A673 (cell line): Measurements from ENCODE around the gene DNAH1. TPM values are rescaled to one million over a fixed set of nuclear protein-coding genes. Genes with fewer than 3 reads are reported as not detected.
"Not testable (repeated sequence)": the region's sequence is repeated elsewhere in the genome, so short reads cannot be mapped to it uniquely, and the experiment has no call there.

Experiments
- BruUV-seq: library from RNA; stranded (reverse); fragments of 400-500 nt; replicated peaks from 2 replicates; lab custom pipeline; 2021; lab: Mats Ljungman, UMichigan
- CTCF ChIA-PET: fragments of 300-600 bp; sonication (Branson Sonifier 250); formaldehyde crosslinking; loops from one replicate; lab custom pipeline; 2022; ENCODE audit warnings: antibody characterized with exemption; lab: Charles Lee
- POLR2A ChIA-PET: fragments of 300-600 bp; sonication (Branson Sonifier 250); formaldehyde crosslinking; loops from one replicate; lab custom pipeline; 2022; ENCODE audit warnings: antibody characterized with exemption; ENCODE audit not compliant: low non-redundant PET; lab: Charles Lee
- DNase-seq: peaks from one replicate; pipeline ENCODE4 v3.0.0-alpha.2; 2015; ENCODE audit warnings: low spot score
- H3K27ac ChIP-seq: fragments of 200-600 bp; sonication (generic); 2 replicates; pipeline ENCODE4 v1.5.1; 2016; ENCODE audit warnings: mixed run types, low read depth, mild to moderate bottlenecking, mixed read lengths, antibody characterized with exemption, low read length; ENCODE audit not compliant: poor library complexity, severe bottlenecking
- H3K27me3 ChIP-seq: fragments of 200-600 bp; sonication (generic); replicated peaks from 2 replicates; pipeline ENCODE4 v1.6.1; 2017; ENCODE audit warnings: mixed run types, low read depth, mild to moderate bottlenecking, mixed read lengths, antibody characterized with exemption, low read length; ENCODE audit not compliant: insufficient read depth, poor library complexity
- H3K36me3 ChIP-seq: fragments of 200-600 bp; sonication (generic); 2 replicates; pipeline ENCODE4 v1.6.1; 2016; ENCODE audit warnings: mixed run types, mild to moderate bottlenecking, mixed read lengths, antibody characterized with exemption, low read length; ENCODE audit not compliant: insufficient read depth, poor library complexity, severe bottlenecking
- H3K4me1 ChIP-seq: fragments of 200-600 bp; sonication (generic); 2 replicates; pipeline ENCODE4 v1.6.1; 2017; ENCODE audit warnings: mixed run types, mild to moderate bottlenecking, mixed read lengths, antibody characterized with exemption, low read length; ENCODE audit not compliant: insufficient read depth, poor library complexity, severe bottlenecking
- H3K4me3 ChIP-seq: fragments of 200-600 bp; sonication (generic); 2 replicates; pipeline ENCODE4 v1.5.1; 2016; ENCODE audit warnings: low read depth, mixed run types, mild to moderate bottlenecking, mixed read lengths, low read length; ENCODE audit not compliant: poor library complexity, severe bottlenecking
- H3K9me3 ChIP-seq: fragments of 200-600 bp; sonication (generic); 2 replicates; pipeline ENCODE4 v1.6.1; 2016; ENCODE audit warnings: mixed run types, low read depth, mild to moderate bottlenecking, mixed read lengths, antibody characterized with exemption, low read length; ENCODE audit not compliant: poor library complexity, severe bottlenecking
- EZH2 ChIP-seq: fragments of 200-600 bp; sonication (generic); IDR thresholded peaks from 2 replicates; pipeline ENCODE4 v1.6.1; 2017; ENCODE audit warnings: borderline replicate concordance, low read depth, mild to moderate bottlenecking, mixed read lengths, antibody characterized with exemption, low read length; ENCODE audit not compliant: poor library complexity, severe bottlenecking
- intact Hi-C: fragments of 100-400 bp; cut with micrococcal nuclease; formaldehyde crosslinking; loops from one replicate; pipeline ENCODE4 v1.10.0; 2022; ENCODE audit not compliant: unreplicated experiment
- total RNA-seq: library from RNA; stranded (reverse); gene quantifications from 2 replicates; pipeline ENCODE4 v1.2.3, GENCODE V29; 2021
- TF ChIP-seq, protein P1 (sequence below): fragments of 300-800, 200-600 bp; sonication (generic); conservative IDR thresholded peaks from 2 replicates; pipeline ENCODE4 v1.5.1; 2017; ENCODE audit warnings: low read depth, mild to moderate bottlenecking, antibody characterized with exemption, low read length, moderate library complexity, mixed read lengths

DNAH1 gene
- total RNA-seq, 1 experiment from 2014 or later, result 1.3 TPM

DNA sequence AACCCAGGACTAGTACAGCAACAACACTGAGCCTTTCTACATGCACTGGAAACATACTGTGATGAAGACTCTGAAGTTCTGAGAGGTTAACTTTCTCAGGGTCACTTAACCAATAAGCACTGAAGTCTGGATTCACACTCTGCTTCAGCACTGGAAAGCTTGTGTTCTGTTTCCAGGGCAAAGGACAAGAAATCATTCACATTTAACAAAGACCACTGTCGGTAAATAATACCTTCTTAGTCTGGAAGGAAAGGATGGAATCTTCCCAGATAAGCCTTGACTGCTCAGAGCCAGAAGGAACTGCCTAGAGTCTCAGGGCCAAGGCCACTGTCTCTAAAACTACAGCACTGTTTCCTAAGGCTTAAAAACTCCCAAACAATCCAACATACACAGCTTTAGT lies 32.8 kb upstream of the DNAH1 start:
- intact Hi-C loops, result no loop called here
- CTCF ChIA-PET, result no interaction called here

DNA sequence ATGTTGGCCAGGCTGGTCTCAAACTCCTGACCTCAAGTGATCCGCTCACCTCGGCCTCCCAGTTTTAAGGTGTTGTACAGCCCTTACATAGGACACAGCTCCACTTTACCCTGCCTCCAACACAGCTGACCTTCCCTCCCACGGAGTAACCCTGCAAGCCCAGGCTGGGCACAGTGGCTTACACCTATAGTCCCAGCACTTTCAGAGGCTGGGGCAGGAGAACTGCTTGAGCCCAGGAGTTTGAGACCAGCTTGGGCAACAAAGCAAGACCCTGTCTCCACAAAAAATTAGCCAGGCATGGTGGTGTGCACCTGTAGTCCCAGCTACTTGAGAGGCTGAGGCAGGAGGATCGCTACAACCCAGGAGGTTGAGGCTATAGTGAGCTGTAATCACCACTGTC lies 32.1 kb upstream of the DNAH1 start:
- DNase-seq, H3K27me3 ChIP-seq, POLR2A ChIA-PET, H3K4me3 ChIP-seq, CTCF ChIA-PET, intact Hi-C loops, H3K36me3 ChIP-seq, H3K27ac ChIP-seq, BruUV-seq, H3K9me3 ChIP-seq: not testable (repeated sequence)
- H3K4me1 ChIP-seq, result peaks cover 10% of the 10 kb centered on the region

More for the DNA sequence above, 32.8 kb upstream of the DNAH1 start:
- TF ChIP-seq, protein P1, sequence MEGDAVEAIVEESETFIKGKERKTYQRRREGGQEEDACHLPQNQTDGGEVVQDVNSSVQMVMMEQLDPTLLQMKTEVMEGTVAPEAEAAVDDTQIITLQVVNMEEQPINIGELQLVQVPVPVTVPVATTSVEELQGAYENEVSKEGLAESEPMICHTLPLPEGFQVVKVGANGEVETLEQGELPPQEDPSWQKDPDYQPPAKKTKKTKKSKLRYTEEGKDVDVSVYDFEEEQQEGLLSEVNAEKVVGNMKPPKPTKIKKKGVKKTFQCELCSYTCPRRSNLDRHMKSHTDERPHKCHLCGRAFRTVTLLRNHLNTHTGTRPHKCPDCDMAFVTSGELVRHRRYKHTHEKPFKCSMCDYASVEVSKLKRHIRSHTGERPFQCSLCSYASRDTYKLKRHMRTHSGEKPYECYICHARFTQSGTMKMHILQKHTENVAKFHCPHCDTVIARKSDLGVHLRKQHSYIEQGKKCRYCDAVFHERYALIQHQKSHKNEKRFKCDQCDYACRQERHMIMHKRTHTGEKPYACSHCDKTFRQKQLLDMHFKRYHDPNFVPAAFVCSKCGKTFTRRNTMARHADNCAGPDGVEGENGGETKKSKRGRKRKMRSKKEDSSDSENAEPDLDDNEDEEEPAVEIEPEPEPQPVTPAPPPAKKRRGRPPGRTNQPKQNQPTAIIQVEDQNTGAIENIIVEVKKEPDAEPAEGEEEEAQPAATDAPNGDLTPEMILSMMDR, result no peak
- no peak for TF ChIP-seq EZH2
- no peaks in the 10 kb centered on the region for H3K36me3 ChIP-seq
- no peak overlapping the region for H3K4me3 ChIP-seq
- no TSS peak for BruUV-seq
- H3K4me1 ChIP-seq, result peaks cover 7% of the 10 kb centered on the region
- no peaks in the 10 kb centered on the region for H3K9me3 ChIP-seq
- POLR2A ChIA-PET, result no interaction called here
- no peak for DNase-seq
- H3K27ac ChIP-seq, result no peak overlapping the region
- no peaks in the 10 kb centered on the region for H3K27me3 ChIP-seq

DNA sequence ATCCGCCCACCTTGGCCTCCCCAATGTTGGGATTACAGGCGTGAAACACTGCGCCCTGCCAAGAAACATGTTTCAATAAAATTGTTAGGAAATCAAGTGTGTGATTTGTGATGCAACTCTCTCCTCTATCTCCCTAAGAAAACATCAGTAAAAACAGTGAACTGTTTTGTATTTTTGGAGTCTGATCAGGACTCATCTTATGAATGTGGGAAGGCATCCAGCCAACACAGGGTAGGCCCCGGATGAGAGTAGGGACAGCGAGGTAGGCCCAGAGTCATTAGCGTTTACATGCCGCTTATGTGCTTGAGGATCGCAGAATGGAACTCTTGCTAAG lies 29.4 kb upstream of the DNAH1 start:
- Histone ChIP-seq H3K27ac (peak overlapping the region; percentile 100), H3K9me3 (no peaks in the 10 kb centered on the region), H3K36me3 (no peaks in the 10 kb centered on the region), H3K27me3 (no peaks in the 10 kb centered on the region), H3K4me1 (peaks cover 3% of the 10 kb centered on the region), H3K4me3 (peak overlapping the region; percentile 79)
- BruUV-seq, result no TSS peak
- TF ChIP-seq EZH2, result no peak
- TF ChIP-seq, protein P1, result no peak
- ChIA-PET CTCF (no interaction called here), POLR2A (no interaction called here)
- intact Hi-C loops, result no loop called here
- no peak for DNase-seq

DNA sequence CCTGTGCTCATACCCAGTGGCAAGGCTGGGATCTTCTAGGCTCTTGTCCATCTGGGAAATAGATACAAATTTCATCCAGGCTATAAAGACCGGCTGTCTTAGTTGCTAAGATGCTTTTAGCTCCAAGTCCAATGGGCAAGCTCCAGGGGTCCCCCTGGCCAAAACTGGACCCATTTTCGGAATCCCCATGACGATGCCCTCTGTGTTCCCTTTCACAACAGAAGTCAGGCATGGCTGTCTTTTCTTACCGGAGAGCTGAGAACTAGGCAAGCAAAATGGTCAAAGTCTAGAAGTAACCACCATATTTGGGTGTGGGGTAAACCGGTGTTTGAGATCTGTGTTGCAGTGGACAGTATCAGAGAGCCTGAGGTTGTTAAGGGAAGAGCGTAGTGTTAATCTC lies 27.4 kb upstream of the DNAH1 start:
- no peaks in the 10 kb centered on the region for H3K9me3 ChIP-seq
- ChIA-PET POLR2A (no interaction called here), CTCF (no interaction called here)
- no peaks in the 10 kb centered on the region for H3K27me3 ChIP-seq
- intact Hi-C loops, result no loop called here
- BruUV-seq, result no TSS peak
- H3K4me1 ChIP-seq, result peaks cover 3% of the 10 kb centered on the region
- TF ChIP-seq EZH2, result no peak
- TF ChIP-seq, protein P1, result no peak
- peak overlapping the region; percentile 79 for H3K4me3 ChIP-seq
- no peaks in the 10 kb centered on the region for H3K36me3 ChIP-seq
- DNase-seq, result no peak
- peak overlapping the region; percentile 100 for H3K27ac ChIP-seq
